HG03159 (cell line): ENCODE measurements around the gene TFCP2.

Experiments
- ATAC-seq: cut with Tn5 transposase; IDR thresholded peaks from one replicate; pipeline ENCODE4 v1.9.1; 2021; ENCODE audit warnings: mild to moderate bottlenecking, moderate library complexity; ENCODE audit not compliant: unreplicated experiment

The TFCP2 gene

DNA sequence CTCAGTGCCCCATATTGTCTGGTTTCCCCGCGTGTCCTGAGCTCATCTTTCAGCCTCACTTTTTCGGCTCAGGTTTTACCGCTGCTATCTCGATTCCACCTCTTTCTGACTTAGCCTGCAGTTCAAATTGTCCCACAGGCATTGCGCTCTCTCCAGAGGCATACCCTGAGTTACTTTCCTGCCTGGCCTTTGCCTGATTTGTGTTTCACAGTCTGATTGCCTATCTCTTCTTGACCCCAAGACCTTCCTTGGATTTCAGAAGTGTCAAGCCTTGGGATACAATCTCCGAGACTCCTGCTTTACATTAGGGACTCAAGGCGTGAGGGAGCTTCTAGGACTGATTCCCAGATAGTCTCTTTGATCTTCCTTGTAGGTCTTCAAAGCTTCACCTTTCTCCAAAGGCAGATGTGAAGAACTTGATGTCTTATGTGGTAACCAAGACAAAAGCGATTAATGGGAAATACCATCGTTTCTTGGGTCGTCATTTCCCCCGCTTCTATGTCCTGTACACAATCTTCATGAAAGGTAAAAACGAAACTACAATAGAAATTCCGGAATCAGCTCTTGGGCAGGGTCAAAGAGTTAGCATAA lies 124.2 kb downstream of the TFCP2 start:
- no peak for ATAC-seq

DNA sequence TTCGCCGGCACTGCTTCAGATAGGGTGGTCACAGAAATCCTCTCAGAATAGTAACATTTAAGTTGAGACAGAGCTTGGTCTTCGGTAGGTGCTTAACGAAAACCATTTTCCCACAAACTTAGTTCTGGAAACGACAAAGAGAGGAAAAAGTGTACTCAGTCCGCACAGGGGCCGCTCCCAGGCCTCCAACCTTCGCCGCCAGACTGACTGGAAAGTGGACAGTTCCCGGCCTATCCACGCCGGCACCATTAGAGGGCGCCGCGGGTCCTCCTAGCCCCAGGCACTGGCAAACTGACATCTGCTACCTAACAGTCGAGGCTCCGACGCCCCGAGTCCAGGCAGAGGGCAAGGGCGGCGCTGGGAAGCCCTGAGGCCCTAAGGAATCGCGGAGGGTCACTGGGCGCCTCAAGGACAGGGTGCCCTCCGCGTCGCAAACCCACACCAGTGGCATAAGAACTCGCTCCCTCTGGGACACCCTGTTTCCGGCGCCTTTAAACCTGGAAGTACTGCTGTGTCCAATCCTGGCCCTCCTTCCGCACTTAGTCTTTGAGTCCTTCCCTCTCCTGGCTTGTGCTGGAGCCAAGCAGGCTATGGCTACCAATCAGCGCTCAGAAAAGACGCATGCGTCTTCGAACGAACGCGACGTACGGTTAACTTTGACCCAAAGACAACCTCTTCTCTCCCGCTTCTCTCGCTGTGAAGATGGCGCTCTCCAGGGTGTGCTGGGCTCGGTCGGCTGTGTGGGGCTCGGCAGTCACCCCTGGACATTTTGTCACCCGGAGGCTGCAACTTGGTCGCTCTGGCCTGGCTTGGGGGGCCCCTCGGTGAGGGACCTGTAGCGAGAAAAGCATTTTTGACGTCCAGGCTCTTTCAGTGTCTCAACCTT lies 125.0 kb downstream of the TFCP2 start, which contains the start of gene LETMD1:
TSS of gene LETMD1 (plus strand) at position 673 of the 886 bp plus-strand sequence. CDS start at position 703, 30 bp downstream.
- peak; percentile 92 for ATAC-seq
